Stimulated activated CD8-positive, alpha-beta memory T cell treated with anti-CD3 and anti-CD28 coated beads, Interleukin-2, amount 100 ng/mL, for 1 hour (primary cell): Measurements from ENCODE around the gene SCAMP2.
"Not testable (repeated sequence)": the region's sequence is repeated elsewhere in the genome, so short reads cannot be mapped to it uniquely, and the experiment has no call there.

Experiments
- DNase-seq, 2 donors: peaks; one replicate each; pipeline ENCODE4 v3.0.0-alpha.2; 2020; ENCODE audit warnings: low read depth in 2 of 2

Gene SCAMP2

GRCh38 chr15:74873036-74873755 lies at the start of gene SCAMP2:
TSS of gene SCAMP2 (minus strand) at chr15:74873365. CDS start at chr15:74873255, 110 bp downstream.
- peak; percentile 77 to 84 for DNase-seq

GRCh38 chr15:74920456-74920855 lies 47.3 kb upstream of the SCAMP2 start:
- no peak for DNase-seq

- DNase-seq = no peak
Observed at GRCh38 chr15:74917676-74918075, 44.5 kb upstream of the SCAMP2 start.

GRCh38 chr15:74913799-74914198 lies 40.6 kb upstream of the SCAMP2 start:
- not testable (repeated sequence) for DNase-seq

GRCh38 chr15:74913041-74913440 lies 39.9 kb upstream of the SCAMP2 start:
- DNase-seq = no peak

- DNase-seq = no peak
Observed at GRCh38 chr15:74908635-74909034, 35.5 kb upstream of the SCAMP2 start.

- DNase-seq = no peak
Observed at GRCh38 chr15:74907163-74907870, 34.2 kb upstream of the SCAMP2 start.

GRCh38 chr15:74906450-74907162 lies 33.4 kb upstream of the SCAMP2 start, which contains the start of gene FAM219B:
TSS of gene FAM219B (minus strand) at chr15:74906851. CDS start at chr15:74906800, 51 bp downstream.
- DNase-seq = peak; percentile 59 to 68

- DNase-seq = no peak
Observed at GRCh38 chr15:74906067-74906449, 32.9 kb upstream of the SCAMP2 start.

GRCh38 chr15:74904190-74904805 lies 31.1 kb upstream of the SCAMP2 start:
- DNase-seq = no peak

GRCh38 chr15:74903676-74904075 lies 30.5 kb upstream of the SCAMP2 start:
- DNase-seq = no peak

- DNase-seq = no peak
Observed at GRCh38 chr15:74902295-74903075, 29.3 kb upstream of the SCAMP2 start.

- DNase-seq = peak; percentile 17 to 41
Observed at GRCh38 chr15:74901612-74902063, 28.5 kb upstream of the SCAMP2 start.

- DNase-seq = no peak
Observed at GRCh38 chr15:74897300-74897701, 24.1 kb upstream of the SCAMP2 start.

GRCh38 chr15:74896316-74896715 lies 23.2 kb upstream of the SCAMP2 start:
- DNase-seq = no peak

- DNase-seq = no peak
Observed at GRCh38 chr15:74895830-74896229, 22.7 kb upstream of the SCAMP2 start.

- not testable (repeated sequence) for DNase-seq
Observed at GRCh38 chr15:74894383-74894782, 21.2 kb upstream of the SCAMP2 start.

- no peak for DNase-seq
Observed at GRCh38 chr15:74893627-74894026, 20.5 kb upstream of the SCAMP2 start.

- no peak for DNase-seq
Observed at GRCh38 chr15:74892931-74893330, 19.8 kb upstream of the SCAMP2 start.

GRCh38 chr15:74892313-74892712 lies 19.1 kb upstream of the SCAMP2 start:
- no peak for DNase-seq

GRCh38 chr15:74891469-74891868 lies 18.3 kb upstream of the SCAMP2 start:
- DNase-seq = no peak
